Measurements from ENCODE around the gene HBD.

- TF ChIP-seq CTCF (IDR thresholded peaks at IDR 0.05) = no peak
- TF ChIP-seq ZFX (IDR thresholded peaks at IDR 0.05; ENCODE audit: borderline replicate concordance) = no peak
Observed at GRCh38 chr11:5230266-5230665, 4.0 kb downstream of the HBD start.

All from 22Rv1 (cell line).